HPDE6-E6E7 (cell line): Measurements from ENCODE around the gene GPR27.

ENCODE experiments used
- DNase-seq: peaks from one replicate; pipeline ENCODE4 v3.0.0; 2011; ENCODE audit warnings: missing footprints; ENCODE audit errors: extremely low spot score

GPR27 gene

DNA sequence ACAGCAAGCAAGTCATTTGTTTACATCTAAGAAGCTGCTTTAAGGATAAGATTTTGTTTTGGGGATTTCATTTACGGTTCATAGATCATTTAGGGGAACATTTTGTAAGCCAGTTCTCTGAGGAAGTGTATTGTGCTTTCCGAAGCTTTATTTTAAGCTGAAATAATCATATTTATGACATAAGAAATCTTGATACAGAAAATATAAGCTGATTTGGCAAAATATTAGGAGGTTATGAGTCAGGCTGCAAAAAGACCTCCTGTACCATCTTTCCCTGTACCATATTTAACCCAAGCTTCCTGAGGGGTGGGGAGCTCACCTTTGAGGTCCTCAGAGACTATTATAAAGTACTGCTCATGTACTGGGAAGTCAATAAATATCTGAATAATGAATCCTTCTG lies 20.3 kb upstream of the GPR27 start:
- DNase-seq = no peak

DNA sequence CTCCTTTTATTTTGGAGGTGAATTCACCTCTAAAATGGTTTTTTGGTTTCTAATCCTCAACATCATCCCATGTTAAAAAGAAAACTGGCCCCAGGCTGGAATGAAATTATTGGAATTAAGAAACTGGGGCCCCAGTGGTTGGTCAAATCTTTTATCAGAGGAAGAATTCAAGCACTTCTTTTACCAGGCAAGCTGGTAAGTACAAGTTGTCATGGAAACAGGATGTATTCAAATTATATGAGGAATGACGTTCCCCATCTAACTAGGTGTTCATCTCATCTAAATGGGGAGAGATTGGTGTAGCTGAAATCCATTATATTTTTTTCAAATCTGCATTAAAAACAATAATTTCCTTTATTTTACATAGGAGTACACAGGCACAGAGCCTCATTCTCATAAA lies 18.8 kb upstream of the GPR27 start:
- no peak for DNase-seq

DNA sequence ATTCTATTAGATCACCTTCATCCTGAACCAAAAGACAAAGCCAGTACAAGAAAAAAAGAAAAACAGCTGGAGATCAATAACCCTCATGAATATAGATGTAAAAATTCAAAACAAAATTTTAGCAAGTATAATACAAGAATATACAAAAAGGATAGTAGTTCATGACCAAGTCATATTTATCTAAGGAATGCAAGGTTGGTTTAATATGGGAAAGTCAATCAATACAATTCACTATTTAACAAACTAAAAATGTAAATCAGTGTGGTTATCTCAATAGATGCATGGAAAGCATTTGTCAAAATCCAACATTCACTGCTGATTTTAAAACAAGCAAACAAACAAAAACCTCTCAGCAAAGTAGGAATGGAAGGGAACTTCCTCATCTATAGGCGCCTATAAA lies 11.0 kb upstream of the GPR27 start:
- no peak for DNase-seq

GRCh38 chr3:71744738-71745137 lies 8.9 kb upstream of the GPR27 start:
- no peak for DNase-seq

DNA sequence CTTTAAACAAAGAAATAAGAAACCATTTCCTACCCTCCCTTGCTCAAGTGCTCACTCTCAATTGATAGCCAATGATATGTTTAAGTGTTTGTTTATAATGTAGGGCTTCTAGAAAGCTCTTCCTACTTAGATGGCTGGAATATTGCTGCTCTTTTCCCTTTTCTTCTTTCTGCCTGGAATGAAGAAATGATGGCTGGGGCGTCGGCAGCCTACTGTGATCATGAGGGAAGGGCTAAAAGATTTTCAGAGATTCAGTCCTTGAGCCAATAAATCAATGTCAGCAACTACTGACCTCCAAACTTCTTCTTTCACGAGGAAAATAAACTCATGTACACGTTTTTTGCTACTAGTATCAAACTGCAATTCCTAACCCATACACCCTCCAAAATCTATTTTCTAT lies 2.1 kb upstream of the GPR27 start:
- DNase-seq = no peak

DNA sequence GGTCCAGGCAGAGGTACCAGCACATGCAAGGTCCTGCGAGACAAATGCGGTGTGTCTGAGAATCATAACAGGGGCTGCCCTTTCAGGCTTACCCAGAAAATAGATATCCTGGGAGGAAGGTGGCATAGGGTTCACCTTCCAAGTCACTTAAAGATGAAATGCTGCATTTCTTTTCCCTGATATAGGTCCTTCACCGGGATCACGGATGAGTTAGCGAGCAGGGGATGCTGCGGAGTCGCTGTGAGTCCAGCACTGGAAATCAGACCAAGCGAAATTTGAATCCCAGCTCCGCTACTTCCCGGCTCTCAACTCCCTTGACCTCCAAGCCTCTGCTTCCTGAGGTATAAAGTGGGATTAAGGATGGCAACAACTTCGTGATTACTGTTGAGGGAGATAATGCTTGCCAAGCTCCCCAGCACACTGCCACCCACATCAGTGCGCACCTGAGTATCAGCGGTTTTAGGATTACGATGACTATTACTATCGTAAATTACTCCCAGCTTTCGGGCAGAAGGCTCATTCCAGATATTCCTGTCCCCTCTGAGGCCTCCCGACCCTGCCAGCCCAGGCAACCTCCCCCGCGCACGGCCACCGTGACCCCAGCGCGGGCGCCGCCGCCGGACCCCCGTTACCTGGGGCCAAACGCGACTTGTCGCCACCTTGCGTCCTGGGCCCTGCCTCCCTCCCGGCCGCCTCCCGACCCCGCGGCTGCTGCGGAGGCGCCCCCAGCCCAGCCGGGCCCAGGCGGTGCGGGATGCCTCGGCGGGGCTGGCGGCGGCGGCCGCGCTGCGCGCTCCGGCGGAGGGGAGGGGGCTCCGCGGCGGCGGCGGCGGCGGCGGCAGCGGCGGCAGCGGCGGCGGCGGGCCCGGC lies 589 bp upstream of the GPR27 start:
- DNase-seq = no peak

GRCh38 chr3:71754610-71755253 lies 1.1 kb downstream of the GPR27 start:
- DNase-seq = no peak

GRCh38 chr3:71758091-71758490 lies 4.4 kb downstream of the GPR27 start:
- DNase-seq = no peak

DNA sequence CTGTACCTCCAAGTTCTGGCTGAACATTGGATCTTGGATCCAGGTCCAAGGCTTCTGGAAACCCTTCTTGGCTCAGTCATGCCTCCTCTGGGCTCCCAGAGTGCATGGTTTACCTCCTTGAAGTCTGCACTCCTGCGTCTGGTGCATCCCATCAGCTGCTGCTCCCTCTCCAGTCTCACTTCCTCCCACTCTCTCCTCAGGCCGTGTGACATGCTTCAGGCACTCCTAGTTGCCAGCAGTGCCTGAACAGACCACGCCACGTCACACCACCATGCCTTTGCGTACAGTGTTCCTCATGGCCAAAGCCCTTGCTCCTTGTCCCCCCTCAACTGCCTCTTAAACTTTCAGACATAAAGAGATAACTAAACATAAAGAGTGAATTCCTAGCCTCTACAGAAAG lies 5.7 kb downstream of the GPR27 start:
- DNase-seq = no peak

DNA sequence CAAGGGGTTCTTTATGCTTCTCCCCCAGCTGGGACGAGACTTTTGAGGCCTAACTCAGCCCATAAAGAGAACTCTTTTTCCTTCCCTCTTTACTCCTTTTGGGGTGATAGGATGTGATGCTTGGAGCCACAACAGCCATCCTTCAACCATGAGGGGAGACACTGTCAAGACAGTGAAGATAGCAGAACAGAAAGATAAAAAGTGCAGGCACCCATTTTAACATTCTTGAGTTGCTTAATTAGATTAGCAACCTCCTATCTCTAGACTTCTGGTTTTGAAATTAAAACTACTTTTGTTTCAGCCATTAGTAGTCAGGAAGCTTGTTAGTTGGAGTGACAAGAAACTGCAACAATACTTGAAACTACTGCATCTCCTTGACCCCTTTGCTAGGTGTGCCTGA lies 6.5 kb downstream of the GPR27 start:
- no peak for DNase-seq

DNA sequence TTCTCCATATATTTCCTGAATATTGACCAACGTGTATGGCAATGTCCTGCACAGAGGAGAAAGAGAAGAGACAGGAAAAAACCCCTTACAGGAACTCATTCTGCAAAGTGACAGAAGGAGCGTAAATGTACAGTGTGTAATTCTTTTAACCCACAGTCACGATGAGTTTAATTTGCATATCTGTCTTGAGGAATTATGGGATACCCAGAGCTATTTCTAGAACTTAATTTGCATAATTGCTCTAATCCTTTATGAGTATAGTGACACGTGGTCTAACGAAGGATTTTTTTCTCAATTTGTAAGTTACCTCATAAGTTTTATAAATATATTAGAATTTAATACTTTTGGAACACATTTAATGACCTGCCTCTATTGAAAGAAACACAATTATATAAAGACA lies 9.8 kb downstream of the GPR27 start:
- no peak for DNase-seq

DNA sequence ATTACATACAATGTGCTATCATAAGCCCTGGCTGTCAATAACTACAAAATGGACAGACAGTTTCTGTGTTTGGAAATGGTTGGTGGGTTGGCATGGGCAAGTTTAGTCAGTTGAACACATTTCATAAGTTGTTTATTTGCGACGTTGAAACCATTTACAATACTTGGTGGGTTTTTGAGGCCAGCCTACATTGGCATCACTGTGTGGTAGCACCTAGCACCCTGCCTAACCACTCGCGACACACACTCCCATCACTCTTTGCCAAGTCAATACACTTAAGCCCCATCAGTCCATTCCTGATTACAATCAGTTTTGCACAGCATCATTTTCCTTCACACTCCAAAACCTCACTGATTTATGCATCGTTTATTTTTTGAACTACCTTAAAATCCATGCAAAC lies 17.5 kb downstream of the GPR27 start:
- DNase-seq = no peak

DNA sequence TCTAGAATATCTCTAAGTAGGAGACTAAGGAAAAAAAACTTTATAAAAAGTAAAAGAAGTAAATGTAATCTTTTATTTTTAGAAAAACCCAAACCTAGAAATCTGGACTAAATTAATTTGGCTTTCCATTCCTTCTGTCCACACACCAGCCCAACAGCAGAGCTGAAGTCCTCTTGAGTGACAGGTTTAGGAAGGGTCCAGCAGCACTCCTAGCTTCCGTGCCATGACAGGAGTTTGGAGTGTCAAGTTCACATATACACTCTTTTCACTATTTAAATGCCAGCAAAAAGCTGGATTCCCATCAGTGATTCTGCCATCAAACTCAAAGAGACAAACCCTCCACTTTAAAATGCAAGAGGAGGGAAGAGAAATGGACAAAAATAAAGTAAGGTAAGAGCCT lies 18.2 kb downstream of the GPR27 start:
- no peak for DNase-seq

GRCh38 chr3:71776538-71776937 lies 22.9 kb downstream of the GPR27 start:
- DNase-seq = no peak

DNA sequence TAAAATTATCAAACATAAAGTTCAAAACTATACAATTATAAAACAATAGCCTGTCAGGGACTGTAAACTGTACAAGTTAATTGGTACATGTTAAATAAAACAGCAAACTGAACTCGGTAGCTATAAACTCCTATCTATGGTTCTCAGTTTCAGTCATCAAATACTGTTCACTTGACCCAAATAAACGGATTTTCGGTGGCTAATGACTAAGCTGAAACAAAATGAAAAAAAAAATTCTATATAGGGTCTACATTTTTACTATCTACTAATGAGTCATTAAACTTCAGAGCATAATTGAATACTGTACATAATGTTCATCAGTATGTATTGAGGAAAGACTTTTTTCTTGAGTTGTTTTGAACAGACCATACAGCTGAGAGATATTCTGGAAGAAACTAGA lies 24.7 kb downstream of the GPR27 start:
- no peak for DNase-seq

DNA sequence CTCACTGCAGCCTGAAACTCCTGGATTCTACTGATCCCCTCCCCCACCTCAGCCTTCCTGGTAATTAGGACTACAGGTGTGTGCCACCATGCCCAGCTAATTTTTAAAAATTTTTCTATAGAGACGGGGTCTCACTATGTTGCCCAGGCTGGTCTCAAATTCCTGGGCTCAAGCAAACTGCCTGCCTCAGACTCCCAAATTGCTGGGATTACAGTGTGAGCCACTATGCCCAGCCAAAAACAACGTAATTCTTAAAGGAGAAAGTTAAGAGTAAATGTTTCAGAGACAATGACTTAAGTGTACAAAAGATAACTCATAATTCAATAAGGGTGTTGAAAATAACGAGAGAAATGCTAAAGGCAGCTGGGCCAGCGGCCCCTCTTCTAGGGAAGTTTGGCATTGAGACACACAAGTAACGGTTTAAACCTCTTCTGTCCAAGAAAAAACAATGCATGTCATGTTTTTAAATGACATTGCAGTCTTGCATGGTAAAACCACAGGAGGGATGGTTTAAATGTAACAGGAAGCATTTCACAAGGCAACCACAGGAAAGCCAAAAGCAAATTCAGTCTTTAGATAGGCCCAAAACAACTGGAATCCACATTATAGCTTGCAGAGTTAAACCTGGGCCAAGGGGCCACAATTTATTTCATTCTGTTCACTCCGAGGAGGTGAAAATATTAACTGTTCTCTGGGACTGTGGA lies 26.2 kb downstream of the GPR27 start:
- DNase-seq = no peak

DNA sequence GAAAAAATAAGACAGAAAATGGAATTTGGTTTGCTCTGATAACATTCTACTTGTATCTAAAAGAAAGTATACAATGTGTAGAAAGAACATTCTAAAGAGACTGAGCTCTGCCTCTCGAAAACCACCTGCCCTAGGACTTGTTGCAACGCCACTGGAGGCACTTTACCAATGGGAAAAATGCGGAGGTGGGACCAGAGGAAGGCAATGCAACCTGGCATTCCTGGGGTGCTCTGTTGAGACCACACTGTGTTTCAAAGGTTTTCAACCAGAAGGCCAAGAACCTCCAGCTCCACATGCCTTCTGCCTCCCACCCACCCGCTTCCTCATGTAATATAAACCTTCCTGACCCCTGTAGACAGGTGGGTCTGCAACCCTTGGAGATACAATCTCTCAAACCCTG lies 26.8 kb downstream of the GPR27 start:
- DNase-seq = no peak

DNA sequence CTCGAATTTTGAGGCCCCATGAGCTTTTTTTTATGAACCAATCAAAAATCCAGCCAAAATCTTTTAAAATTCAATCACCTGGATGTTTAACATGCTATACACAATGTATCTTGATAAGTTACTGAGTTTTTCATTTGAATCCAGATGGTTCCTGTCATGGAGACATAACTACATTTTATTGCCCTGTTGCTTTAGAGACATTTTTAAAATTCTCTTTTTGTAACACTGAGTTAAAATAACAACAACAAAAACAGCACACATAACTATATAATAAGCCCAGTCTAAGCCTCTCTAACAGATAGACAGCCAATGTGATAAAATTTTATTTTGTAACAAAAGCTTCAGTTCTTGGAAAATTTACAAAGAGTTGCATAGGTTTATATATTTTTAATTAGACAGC lies 29.5 kb downstream of the GPR27 start:
- DNase-seq = no peak

GRCh38 chr3:71784201-71784913 lies 30.7 kb downstream of the GPR27 start:
- no peak for DNase-seq

DNA sequence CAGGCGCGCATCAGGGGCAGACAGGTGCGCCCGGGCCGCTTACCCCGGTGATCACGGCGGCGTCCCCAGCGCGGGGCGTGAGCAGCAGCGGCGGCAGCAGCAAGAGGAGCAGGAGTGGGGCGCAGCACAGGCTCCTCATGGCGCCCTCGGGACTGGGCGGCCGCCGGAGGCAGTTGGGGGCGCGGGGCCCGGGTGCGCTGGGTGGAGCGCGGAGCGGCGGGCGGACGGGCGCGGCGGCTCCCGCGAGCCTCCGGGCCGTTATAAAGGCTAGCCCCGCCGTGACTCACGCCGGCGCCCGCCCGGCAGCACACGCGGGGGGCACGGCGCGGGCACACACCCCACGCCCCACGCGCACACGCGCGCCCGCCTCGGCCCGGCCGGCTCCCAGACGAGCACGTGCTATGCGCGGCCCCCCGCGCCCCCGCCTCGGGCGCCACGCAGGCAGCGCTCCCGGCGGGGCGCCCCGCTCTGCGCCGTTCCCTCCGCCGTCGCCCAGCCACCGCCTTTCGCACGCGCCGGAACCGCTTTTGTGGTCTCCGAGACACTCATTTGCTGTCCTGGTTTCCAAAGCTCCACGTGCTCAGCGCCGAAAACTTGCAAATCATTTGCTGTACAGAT lies 31.4 kb downstream of the GPR27 start, which contains the start of gene PROK2:
TSS of gene PROK2 (minus strand) at position 235 of the 618 bp plus-strand sequence. CDS start at position 139, 96 bp downstream.
- no peak for DNase-seq

DNA sequence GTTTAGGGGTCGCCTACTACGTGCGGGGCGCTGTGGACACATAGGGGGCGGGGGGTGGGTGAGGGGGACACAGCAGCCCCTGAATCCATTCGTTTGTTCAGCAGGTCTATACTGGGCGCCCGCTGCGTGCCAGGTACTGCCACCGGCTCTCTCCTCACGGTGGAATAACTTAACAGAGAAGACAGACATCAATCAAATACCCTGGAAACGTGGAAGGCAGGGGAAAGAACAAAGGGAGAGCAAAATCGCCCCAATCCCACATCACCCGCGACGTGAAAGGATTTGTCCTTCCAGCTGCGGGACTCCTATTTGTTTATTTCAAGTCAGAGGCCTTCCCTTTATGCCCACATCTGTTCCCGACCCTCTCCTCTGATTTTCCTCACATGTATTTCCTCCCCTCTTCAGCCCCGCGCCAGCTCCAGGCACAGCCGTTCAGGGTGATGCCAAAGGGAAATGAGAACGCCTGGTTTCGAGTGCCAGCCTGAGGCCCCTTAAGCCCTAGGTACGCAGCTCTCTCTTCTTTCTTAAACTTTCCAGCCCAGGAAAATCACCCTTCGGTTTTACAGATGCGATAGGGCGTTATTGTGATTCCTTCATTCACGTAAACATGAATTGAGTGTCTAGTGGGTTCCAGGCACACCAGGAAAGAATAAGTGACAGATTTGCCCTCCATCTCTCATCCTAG lies 32.0 kb downstream of the GPR27 start:
- no peak for DNase-seq
